GM13976 (cell line): ENCODE measurements around the gene TBC1D16.

Source experiments
- DNase-seq: peaks from one replicate; pipeline ENCODE4 v3.0.0; 2012; ENCODE audit warnings: low spot score
- CTCF ChIP-seq: IDR thresholded peaks from 2 replicates; pipeline ENCODE4 v1.5.1; 2012; ENCODE audit warnings: borderline replicate concordance, mild to moderate bottlenecking; ENCODE audit not compliant: insufficient read depth; ENCODE audit errors: extremely low read depth, missing control alignments, control extremely low read depth
- in situ Hi-C: fragments of 300-500 bp; cut with MboI; formaldehyde crosslinking; loops from one replicate; pipeline ENCODE4 v1.12.0; 2022; ENCODE audit warnings: low sequenced_read_pairs, mixed read lengths, inconsistent platforms; ENCODE audit not compliant: unreplicated experiment

The TBC1D16 gene

DNA sequence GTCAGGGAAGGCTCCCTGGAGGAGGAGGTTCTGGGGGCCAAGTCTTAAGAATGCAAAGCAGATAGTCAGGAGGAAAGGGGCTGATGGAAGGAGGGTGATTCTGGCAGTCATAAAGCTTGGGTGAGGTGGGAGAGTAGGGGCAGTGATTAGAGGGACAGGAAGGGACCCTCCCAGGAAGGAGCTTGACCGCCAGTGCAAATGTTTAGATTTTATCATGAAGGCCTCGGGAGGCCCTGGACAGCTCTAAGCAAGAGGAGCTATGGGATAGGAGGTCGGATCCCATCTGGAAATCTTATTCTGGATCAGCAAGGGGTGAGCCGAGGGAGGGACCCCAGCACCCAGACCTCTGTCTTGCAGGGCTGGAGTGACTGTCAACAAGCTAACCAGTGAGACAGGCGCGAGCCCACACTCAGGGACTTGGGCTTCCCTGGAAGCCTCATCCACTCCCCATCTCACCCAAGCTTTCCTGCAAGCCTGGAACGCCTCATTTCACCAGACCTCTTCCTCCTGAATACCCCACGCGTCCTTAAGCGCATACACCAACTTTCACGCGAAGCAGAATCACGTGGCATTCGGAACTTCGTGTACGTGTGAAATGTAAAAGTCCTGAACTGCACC, 144.4 kb downstream of the TBC1D16 start:
- in situ Hi-C loops, result no loop called here
- DNase-seq, result peak; percentile 6
- no peak for TF ChIP-seq CTCF

- TF ChIP-seq CTCF, result no peak
- peak; percentile 18 for DNase-seq
- in situ Hi-C loops, result no loop called here
Measured at GRCh38 chr17:79890706-79891105, 145.0 kb downstream of the TBC1D16 start.

- in situ Hi-C loops, result no loop called here
- DNase-seq, result peak; percentile 6
- no peak for TF ChIP-seq CTCF
Measured at GRCh38 chr17:79888811-79889634, 146.6 kb downstream of the TBC1D16 start.

GRCh38 chr17:79888009-79888540, 147.6 kb downstream of the TBC1D16 start:
- DNase-seq, result peak; percentile 9
- in situ Hi-C loops, result no loop called here
- no peak for TF ChIP-seq CTCF

GRCh38 chr17:79887451-79887991, 148.2 kb downstream of the TBC1D16 start:
- TF ChIP-seq CTCF, result no peak
- DNase-seq, result peak; percentile 6
- in situ Hi-C loops, result no loop called here

DNA sequence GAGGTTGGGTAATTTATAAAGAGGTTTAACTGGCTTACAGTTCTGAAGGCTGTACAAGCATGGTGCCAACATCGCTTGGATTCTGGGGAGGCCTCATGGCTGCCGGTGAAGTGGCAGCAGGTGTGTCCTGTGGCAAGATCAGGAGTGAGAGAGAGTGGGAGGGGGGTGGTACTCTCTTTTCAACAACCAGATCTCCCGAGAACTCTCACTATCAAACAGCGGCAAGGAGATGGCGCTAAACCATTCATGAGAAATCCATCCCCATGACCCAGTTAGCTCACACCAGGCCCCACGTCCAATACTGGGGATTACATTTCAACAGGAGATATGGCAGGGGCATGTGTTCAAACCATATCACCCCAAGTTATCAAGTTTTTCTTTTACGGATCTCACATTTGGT, 152.5 kb downstream of the TBC1D16 start:
- in situ Hi-C loops, result no loop called here

More for the DNA sequence above, 152.5 kb downstream of the TBC1D16 start:
- TF ChIP-seq CTCF, result no peak
- DNase-seq, result no peak
